GM18519 (cell line): ENCODE measurements around the gene FIGLA.
"Not testable (repeated sequence)": the region's sequence is repeated elsewhere in the genome, so short reads cannot be mapped to it uniquely, and the experiment has no call there.

ENCODE experiments used
- ATAC-seq: cut with Tn5 transposase; IDR thresholded peaks from one replicate; pipeline ENCODE4 v1.9.1; 2021; ENCODE audit warnings: mild to moderate bottlenecking, moderate library complexity; ENCODE audit not compliant: unreplicated experiment, low FRiP score

FIGLA gene

DNA sequence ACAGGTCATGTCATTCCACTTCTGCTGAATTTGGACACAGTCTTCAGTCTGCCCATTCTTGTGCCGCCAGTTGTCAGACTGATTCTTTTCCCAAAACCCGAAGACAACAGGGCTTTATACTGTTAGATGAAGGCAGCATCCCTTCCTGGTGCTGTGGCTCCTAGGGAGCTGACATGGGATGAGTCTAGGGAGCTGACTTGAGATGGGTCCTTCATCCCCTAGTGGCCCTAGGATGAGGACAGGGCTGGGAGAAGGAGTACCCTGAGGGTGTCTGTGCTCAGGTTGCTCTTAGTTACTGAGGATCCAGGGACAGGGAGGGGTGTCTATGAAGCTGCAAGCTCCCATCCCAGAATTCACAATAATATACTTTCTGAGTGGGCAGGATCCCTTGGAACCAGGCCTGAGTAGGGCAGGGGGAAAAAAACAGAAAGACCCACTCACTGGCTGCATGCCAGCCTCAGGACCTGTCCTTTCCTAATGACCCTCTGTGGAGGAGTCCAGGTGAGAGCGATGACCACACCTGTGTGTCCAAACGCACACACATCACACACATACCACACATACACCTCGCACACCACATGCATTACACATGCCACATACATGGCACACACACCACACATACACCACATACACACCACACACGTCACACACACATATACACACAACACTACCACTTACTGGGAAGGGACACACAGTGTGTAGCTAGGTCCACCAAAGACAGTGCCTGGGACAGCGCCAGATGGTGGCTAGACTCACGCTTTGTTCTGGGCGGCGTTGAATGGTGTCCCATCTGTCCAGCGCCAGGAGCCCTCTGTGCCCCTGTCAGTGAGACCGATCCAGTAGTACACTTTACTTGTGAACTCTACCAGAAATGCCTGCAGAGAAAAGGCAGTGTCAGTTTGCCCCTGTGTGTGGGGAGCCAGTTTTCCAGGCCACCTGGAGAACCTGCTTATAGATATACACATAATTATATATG is 18.8 kb upstream of the FIGLA start:
- no peak for ATAC-seq

DNA sequence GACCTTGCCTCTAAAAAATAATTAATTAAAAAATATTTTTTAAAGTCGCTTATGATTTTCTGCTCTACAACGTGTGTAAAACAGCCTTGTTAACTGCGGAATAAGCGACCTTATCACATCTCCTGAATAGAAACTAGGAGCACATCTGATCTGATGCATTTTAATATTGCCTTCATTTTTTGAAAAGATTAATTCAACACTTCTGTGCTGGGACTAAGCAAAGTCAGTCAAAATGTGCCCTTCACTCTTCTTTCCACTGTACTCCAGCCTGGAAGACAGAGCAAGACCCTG is 17.3 kb upstream of the FIGLA start:
- ATAC-seq, result no peak

DNA sequence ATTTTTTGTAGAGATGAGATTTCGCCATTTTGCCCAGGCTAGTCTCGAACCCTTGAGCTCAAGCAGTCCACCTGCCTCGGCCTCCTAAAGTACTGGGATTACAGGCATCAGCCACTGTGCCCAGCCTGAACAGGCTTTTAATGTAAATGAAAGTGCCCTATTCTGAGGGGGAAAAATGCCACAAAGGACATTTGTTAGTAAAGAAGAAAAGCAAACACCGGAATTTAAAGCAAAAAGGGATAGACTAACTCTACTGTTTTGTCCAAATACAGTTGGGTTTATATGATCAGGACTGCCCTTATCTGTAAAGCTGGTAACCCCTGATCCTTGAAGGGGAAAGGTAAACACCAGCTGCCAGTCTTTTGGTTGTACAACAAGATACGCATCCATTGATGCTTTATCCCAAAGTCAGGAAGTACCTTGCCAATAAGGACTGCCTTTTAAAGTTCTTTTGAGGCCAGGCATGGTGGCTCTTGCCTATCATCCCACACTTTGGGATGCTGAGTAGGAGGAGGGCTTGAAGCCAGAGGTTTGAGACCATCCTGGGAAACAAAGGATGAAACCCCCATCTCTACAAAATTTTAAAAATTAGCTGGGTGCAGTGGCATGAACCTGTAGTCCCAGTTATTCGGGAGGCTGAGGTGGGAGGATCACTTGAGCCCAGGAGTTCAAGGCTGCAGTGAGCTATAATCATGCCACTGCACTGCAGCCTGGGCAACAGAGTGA is 16.8 kb upstream of the FIGLA start:
- ATAC-seq, result no peak

DNA sequence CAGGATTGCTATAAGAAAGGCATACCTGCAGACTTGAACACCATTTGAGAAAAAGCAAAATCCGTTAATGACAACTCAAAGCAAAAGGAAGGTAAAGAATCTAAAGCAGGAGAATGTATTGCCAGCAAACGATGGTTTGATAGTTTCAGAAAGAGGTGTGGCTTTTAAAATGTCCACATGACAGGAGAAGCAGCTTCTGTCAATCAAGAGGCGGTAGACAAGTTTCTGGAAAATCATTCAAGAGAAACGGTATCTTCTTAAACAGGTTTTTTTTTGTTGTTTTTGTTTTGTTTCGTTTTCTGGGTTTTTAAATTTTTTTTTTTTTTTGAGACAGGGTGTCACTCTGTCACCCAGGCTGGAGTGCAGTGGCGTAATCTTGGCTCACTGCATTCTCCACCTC is 16.2 kb upstream of the FIGLA start:
- no peak for ATAC-seq

DNA sequence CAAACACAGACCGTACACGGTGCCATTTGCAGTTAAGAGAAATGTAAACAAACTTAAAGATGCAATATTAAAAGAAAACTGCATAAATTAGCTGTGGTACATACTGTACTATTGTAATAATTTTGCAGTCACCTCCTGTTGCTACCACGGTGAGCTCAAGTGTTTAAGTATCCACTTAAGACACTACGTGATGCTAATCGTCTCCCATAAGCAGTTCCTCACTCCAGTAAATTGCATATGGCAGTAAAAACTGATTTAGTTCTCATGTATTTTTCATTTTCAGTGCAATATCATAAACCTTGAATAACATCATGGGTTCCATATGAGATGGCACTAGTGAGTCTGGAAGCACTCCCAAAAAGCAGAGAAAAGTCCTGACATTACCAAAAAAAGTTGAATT is 15.6 kb upstream of the FIGLA start:
- no peak for ATAC-seq

DNA sequence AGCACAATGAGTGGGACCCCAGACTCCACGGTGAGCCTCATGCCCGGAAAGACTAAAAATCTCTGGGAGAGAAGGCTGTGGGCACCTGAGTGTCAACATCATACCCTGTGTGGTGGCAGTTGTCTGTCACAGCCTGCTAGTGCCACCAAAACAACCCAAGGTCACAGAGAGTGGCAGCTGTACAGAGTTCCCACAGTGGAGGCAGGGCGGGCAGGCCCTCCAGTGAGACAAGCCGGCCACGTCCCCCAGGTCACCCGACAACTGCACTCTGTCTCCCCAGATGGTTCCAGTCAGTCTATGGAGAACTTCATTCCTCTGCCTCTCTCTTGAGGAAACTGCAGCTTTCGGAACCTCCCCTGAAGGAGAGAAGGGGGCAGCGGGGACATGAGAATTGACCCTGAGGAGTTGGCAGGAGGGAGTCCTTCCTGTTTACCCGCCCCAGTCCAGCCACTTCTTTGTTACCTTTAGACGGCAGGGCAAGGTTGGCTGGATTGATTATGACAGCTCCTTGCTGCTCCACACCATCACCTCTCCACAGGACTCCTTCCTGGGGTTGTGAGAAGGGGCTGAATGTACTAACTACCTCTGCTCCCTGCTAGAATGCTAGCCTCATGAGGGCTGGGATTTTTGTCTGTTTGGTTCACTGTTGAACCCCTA is 11.3 kb upstream of the FIGLA start:
- ATAC-seq, result no peak

DNA sequence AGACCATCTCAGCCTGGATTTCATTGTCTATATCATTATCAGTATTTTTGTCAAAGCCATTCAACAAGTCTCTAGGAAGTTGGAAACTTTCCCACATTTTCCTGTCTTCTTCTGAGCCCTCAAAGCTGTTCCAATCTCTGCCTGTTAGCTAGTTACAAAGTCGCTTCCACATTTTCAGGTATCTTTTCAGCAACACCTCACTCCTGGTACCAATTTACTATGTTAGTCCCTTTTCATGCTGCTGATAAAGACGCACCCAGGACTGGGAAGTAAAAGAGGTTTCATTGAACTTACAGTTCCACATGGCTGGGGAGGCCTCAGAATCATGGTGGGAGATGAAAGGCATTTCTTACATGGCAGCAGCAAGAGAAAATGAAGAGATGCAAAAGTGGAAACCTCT is 9.3 kb upstream of the FIGLA start:
- no peak for ATAC-seq

DNA sequence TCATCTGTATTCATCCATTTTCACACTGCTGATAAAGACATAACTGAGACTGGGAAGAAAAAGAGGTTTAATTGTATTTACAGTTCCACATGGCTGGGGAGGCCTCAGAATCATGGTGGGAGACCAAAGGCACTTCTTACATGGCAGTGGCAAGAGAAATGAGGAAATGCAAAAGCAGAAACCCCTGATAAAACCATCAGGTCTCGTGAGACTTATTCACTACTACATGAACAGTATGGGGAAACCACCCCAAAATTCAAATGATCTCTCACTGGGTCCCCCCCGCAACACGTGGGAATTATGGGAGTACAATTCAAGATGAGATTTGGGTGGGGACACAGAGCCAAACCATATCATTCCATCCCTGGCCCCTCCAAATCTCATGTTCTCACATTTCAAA is 7.6 kb upstream of the FIGLA start:
- ATAC-seq, result not testable (repeated sequence)

DNA sequence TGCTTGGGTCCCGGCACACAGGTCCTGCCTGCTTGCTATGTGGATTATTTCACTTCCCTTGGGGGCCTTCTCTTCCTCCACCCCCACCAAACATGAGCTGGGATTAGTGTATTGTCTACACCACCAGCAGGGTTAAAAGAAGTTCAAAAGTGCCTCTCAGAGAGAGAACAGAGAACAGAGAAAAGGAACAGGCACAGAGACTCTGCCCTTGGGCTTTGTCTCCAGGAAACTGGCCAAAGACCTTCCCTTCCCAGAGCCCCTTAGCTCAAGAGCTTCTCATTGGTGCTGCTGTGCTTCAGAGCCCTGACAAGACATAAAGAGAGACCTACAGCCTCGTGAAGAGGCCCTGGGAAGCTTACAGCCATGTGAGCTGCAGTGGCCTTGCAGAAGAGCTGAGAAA is 7.1 kb upstream of the FIGLA start:
- ATAC-seq, result no peak

DNA sequence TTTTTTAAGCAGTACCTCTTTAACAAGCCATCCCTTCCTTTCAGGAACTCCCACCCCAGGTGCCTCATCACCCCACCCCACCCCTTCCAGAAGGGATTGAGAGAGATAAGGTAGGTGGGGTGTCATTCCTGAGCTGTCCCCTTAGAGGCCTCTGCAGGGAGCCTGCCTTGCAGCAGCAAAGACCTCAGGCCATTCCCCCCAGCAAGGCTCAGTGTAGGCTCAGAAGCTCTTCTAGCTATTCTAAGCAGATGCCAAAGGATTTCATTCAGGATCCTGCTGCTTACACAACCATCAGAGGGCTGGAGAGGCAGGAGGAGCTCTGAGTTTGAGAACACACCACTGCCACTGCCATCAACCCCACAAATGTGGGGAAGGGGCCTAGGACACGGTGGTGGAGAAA is 5.8 kb upstream of the FIGLA start:
- no peak for ATAC-seq

DNA sequence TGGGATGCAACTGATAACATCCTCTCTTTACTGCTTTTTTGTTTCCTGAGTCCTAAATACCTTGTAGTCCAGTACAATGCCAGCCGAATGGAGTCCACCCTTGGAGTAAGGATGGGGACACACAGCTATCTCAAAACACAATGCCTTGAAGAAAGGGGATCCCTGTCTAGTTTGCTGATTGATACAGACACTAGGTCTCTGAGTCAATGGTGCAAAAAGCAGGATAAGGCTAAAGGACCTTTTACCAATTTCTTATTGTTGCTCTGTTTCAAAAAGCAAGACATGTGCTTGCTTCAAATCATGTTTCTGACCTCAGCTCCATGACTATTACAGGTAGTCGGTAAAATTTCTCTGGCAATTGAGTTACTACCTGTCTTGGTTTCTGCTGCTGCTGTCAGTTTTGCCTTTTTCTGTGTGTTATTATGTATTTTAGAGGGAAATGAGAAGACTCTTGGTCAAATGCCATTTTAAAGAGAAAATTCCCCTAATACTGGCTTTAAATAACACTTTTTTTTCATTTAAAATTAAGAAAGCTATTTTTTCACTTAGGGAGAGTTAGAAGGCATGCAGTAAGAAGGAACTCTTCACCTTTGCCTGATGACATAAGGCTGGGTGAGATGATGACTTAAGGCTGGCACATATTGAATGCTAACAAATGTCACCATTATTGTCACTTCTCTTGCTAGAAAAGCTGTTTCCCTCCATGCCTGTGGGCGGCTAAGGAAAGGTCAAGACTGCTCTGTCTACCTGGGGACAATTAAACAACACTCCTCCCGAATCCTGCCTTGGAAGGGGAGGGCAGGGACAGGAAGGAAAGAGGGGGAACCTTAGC is 4.9 kb upstream of the FIGLA start:
- no peak for ATAC-seq

DNA sequence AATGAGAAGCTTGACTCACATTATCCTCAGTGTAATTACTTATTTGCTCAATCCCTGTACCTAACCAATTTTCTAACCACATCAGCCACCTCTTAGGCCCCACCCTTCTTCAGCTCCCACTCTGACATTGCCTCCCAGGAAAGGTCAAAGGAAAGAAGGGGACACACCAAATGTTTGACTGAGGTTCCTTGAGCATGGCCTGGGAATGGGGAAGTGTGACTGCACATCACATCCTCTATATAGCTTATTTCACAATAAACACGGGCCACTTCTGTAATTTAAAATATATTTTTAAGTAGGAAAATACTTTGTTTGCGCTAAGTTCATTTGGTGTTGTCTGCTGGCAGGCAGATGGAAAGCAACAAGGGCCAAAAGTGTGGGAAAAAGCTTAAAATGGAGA is 3.0 kb upstream of the FIGLA start:
- no peak for ATAC-seq

DNA sequence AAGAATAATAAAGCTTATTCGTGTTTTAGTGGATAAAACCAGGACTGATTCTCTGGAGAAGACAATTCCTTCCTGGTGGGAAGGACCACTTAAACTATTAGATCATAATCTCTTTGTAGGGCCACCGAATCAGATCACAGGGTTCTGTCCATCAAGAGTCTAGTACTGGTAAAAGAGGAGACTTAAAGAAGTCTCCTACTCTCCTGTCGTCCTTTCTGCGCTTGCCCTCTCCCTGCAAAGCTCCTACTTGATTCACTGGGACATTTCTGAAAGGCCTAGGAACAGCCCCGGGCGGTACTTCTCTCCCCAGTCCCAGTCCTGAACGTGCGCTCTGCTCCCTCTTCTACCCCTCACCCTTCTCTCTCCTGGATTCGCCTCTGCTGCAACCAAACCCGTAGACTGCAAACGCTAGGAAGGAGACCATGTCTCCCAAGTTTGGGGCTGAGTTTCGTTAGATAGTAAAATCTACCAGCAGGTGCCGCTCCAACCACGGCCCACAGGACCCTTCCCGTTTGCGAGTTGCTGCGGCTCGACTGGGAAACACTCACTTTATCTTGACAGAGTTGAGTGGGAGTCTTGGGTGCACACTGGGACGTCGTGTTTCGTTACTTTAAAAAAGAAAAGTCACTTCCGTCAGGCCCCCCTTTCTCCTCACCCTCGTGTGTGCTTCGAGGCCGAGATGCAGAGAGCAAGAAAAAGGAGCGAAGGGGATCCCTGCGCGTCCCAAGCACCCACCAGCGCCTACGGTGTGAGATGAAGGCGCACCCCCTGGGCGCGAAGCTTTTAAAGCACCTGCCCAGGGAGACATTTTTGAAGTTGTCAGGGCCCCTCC is 923 bp downstream of the FIGLA start:
- ATAC-seq, result no peak

DNA sequence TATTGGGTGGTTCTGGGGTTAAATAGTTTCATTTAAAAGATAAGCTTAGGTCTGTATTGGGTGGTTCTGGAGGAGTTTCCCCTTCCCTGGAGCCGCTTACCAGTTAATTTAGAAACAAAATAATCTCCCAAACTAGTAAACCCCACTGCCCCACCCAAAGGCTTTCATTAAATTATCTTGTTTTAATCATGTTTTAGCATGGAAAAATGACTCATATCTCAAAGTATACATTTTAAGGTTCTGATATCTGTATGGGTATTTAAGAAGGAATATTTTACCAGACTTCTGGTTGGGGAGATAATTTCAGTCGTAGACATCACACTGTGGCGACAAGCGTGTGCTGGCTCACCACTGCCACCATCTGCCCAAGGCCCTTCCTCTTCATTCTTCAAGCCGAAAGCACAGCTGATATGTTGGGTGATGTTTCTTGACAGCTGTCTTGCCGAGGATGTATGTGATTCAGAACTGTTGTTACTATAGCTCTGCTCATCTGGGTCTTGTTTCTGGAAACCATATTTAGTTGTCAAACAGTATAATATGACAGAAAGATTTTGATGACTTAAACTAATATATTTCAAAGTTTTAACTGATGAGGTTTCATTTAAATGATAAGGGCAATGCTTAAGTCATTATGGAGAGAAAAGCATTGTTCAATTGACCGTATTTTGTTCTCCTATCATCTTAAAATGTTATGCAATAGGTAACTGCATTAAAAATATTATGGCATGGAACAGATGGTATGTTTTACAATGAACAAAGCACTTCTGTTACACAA is 5.1 kb downstream of the FIGLA start:
- no peak for ATAC-seq

DNA sequence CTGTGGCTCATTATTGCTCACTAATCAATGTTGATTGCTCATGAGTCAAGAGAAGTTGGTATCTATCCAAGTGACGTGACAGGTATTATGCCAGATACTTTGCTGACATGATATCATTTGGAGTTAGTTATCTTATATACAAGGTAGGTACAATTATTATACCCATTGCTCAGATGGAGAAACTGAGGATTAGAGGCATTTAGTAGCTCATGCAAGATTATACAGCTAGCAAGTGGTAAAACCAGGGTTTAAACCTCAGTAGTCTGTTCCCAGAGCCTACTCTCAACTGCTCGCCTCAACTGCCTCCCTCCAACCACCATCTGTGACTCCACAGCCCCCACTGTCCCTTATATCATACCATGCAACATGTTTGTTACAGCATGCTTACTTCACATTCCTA is 6.1 kb downstream of the FIGLA start:
- no peak for ATAC-seq

DNA sequence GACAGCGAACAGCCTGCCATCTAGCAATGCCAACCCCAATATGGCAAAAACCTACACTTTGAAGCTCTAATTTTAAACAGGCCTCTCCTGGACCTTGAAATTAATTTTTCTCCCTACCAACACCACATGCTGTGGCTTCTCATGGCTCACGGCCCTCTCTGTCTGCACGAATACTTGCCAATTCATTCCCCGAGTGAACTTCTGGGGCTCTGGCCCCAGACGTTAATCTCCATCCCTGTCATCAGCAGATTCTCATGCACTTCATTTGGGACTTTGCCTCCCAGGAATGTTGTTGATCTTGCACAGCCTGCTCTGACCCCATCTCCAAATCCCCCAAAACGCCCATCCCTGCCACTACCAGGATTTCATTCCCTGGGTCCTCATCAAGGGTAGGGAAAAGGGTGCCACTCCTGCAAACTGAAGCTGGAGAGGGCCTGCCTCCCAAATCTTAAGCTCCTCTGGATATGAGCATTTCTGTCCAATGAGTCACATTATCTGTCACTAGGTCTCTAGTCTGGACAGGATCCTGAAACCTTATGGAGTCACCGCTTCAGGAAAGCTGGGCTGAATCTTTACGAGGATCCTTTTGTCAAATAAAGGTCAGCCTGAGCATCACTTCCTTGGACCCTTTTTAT is 10.4 kb downstream of the FIGLA start:
- ATAC-seq, result no peak

DNA sequence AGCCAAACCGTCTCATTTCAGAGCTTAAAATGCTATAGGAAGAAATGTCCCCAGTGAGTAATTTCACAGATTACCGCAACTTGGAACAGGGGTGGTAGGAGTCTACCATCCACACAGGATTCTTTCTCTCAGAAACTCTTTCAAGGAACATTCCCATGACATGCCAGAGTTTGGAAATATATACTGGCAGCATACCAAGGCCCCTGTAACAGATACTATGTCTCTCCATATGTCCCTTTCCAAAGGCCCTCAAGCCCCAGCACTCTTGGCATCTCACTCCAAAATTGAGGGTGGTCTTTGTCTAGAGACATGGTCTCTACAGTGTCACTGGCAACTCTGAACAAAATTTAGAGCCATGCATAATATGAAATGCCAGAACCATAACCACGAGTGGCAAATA is 11.0 kb downstream of the FIGLA start:
- no peak for ATAC-seq

DNA sequence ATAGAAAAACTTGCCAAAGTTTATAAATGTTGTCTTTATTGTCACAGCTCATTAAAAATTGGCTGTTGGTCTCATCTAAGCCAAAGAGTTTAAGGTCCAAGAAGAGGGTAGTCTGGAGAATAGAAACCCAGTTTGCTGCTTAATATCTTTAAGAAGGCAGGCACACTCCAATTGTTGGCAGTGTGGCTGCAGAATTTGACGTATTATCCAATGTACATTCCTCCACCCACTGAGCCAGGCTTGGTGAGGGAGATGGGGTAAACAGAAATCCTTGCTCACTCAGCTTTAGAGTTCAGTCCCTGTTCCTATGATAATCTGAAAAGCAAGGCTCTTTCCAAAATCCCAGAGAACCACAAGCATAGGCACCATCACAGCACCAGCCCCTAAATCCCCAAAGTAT is 11.8 kb downstream of the FIGLA start:
- ATAC-seq, result no peak

DNA sequence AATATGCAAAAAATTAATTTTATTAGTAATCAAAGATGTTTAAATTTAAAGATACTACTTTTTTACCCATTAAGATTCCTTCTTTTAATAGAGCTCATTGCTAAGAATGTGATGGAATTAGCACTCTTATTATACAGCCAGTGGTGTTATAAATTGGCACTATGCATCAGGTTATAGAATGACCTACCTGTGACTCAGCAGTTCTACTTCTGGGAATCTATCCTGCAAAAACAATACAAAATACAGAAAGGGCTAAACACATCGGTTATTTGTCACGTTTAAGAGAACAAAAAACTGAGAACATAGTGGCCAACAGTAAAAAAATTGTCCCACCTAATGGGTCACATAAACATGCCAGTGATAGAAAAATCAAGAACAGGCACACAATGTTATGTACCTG is 13.0 kb downstream of the FIGLA start:
- ATAC-seq, result no peak
